Neutrophil (primary cell): ENCODE data around the gene GLRA1.

ENCODE experiments used
- H3K27ac ChIP-seq: fragments of 200-600 bp; sonication (generic); 2 replicates; pipeline ENCODE4 v1.5.1; 2016; ENCODE audit warnings: mild to moderate bottlenecking, moderate library complexity
- H3K27me3 ChIP-seq: fragments of 200-600 bp; sonication (generic); 2 replicates; pipeline ENCODE4 v1.6.0; 2016; ENCODE audit warnings: mild to moderate bottlenecking
- H3K36me3 ChIP-seq: fragments of 200-600 bp; sonication (generic); 2 replicates; pipeline ENCODE4 v1.5.1; 2017
- H3K4me1 ChIP-seq, 2 experiments: fragments of 200-600 bp in 1 of 2; sonication (generic) in 1 of 2; 1 replicate in 1 of 2; 2 replicates in 1 of 2; pipeline versions ENCODE4 v1.5.1 to v1.6.1; 2013 to 2016; ENCODE audit warnings: low read depth in 1 of 2, low read length in 1 of 2, mild to moderate bottlenecking in 1 of 2, moderate library complexity in 1 of 2; ENCODE audit not compliant: control insufficient read depth in 1 of 2, insufficient read depth in 1 of 2
- H3K4me3 ChIP-seq, 2 experiments: fragments of 200-600 bp in 1 of 2; sonication (generic) in 1 of 2; 1 replicate in 1 of 2; 2 replicates in 1 of 2; pipeline ENCODE4 v1.5.1; 2013 to 2016; ENCODE audit warnings: low read depth in 1 of 2, low read length in 1 of 2, mild to moderate bottlenecking in 1 of 2, moderate library complexity in 1 of 2
- H3K9me3 ChIP-seq: fragments of 200-600 bp; sonication (generic); 2 replicates; pipeline ENCODE4 v1.5.1; 2016
- TF ChIP-seq, protein P1 (sequence below): fragments of 200-600 bp; sonication (generic); IDR thresholded peaks from 2 replicates; pipeline ENCODE4 v1.5.1; 2016; ENCODE audit warnings: antibody characterized with exemption

Gene GLRA1

DNA sequence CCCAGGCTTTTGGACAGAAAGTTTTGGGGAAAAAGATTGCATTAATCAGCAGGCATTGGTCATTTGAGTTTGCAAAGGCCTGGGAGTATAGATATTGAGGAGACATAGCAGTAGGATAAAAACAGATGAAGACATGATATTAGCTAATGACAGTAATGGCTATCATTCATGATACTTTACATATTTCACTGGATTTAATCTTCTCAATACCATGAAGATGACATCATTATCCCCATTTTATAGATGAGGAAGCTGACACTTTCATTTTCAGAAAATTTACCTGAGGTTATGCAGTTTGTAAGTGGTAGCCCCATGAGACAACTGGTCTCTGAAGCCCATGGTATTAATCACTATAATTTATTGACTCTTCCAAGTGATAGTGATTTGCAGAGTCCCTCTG, 23.0 kb downstream of the GLRA1 start:
- H3K9me3 ChIP-seq = no peaks in the 10 kb centered on the region
- peaks cover 17% of the 10 kb centered on the region for H3K27me3 ChIP-seq
- no peak overlapping the region for H3K4me3 ChIP-seq
- H3K27ac ChIP-seq = no peak overlapping the region
- no peaks in the 10 kb centered on the region for H3K36me3 ChIP-seq
- no peaks in the 10 kb centered on the region for H3K4me1 ChIP-seq
- TF ChIP-seq, protein P1, sequence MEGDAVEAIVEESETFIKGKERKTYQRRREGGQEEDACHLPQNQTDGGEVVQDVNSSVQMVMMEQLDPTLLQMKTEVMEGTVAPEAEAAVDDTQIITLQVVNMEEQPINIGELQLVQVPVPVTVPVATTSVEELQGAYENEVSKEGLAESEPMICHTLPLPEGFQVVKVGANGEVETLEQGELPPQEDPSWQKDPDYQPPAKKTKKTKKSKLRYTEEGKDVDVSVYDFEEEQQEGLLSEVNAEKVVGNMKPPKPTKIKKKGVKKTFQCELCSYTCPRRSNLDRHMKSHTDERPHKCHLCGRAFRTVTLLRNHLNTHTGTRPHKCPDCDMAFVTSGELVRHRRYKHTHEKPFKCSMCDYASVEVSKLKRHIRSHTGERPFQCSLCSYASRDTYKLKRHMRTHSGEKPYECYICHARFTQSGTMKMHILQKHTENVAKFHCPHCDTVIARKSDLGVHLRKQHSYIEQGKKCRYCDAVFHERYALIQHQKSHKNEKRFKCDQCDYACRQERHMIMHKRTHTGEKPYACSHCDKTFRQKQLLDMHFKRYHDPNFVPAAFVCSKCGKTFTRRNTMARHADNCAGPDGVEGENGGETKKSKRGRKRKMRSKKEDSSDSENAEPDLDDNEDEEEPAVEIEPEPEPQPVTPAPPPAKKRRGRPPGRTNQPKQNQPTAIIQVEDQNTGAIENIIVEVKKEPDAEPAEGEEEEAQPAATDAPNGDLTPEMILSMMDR = no peak

DNA sequence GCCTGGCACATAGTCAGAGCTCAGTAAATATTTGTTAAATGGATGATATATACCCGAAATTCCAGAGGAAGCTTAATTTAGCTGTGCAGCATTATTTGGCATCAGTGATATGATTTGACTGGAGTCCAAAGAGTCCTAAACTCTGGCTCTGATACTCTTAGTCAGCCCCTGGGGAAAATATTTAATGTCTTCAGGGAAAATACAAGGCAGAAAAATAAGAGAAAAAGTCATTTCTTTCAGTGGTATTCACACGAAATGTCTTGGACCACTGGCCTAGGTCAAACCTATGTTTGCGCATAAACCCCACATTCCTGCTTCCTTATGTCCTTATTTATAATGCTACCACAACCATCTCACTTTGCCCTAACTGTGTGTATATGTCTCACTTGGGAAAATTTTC, 23.8 kb downstream of the GLRA1 start:
- no peak overlapping the region for H3K4me3 ChIP-seq
- no peaks in the 10 kb centered on the region for H3K36me3 ChIP-seq
- peaks cover 17% of the 10 kb centered on the region for H3K27me3 ChIP-seq
- H3K4me1 ChIP-seq = no peaks in the 10 kb centered on the region
- no peak overlapping the region for H3K27ac ChIP-seq
- TF ChIP-seq, protein P1 = no peak
- no peaks in the 10 kb centered on the region for H3K9me3 ChIP-seq

DNA sequence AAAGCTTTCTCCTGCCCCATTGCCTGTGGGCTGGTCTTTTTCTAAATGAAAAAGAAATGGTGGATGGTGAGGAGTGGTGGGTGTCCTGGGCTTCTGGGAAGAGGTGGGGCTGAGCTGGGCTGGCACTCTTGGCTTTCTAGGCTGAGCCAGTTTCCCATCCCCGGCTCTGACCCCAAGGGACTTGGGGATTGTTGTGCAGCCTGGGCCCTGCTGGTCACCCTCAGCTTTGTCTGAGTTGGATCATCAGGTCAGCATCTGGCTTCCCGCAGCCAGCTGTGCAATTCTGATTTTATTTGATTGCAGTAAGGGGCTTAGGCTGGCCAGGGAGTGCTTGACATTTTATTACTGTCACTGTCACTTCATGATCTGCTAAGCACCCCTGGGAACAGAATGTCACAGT, 25.3 kb downstream of the GLRA1 start:
- Histone ChIP-seq H3K27me3 (peaks cover 15% of the 10 kb centered on the region), H3K36me3 (no peaks in the 10 kb centered on the region), H3K9me3 (no peaks in the 10 kb centered on the region), H3K27ac (no peak overlapping the region), H3K4me3 (no peak overlapping the region), H3K4me1 (no peaks in the 10 kb centered on the region)
- TF ChIP-seq, protein P1 = no peak

DNA sequence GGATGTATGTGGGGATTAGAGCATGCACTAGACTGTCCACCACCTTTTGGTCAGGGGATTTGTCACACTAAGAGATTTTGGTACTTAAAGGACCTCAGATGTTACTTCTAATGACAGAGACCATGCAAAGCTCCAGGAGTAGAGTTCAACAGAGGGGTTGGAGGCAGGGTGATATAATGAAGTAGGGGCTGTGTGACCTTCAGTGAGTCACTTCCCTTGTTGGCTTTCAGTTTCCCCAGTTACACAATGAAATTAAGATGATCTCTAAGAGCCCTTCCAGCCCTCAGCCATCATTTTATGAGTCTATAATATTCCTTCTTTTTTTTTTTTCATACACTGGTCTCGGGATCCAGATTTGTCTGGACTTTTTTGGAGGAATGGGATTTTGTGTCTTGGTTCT, 26.8 kb downstream of the GLRA1 start:
- TF ChIP-seq, protein P1 = no peak

DNA sequence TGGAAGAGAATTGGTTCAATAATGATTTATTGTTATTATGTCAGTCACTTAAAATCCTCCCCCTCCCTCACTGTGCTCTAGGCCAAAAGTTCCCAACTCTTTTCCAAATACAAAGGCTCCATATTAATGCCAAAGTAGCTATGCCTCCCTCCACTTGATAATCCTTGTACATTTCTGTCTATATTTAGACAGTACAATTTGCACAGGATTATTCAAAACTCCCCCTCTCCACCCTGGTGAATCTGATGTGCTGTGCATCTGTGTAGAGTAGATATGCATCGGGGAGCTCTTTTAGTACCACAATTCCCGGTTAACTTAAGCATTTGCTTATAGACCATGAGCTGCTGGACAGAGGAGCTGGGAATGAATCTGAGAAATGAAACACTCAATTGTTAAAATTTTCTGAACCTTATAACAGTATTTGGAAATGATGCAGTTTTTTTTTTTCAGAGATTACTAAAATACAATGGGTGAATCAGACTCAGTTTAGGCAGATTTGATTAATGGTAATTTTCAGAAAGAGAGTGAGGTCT, 27.6 kb downstream of the GLRA1 start:
- Histone ChIP-seq H3K4me1 (no peaks in the 10 kb centered on the region), H3K9me3 (no peaks in the 10 kb centered on the region), H3K27ac (no peak overlapping the region), H3K4me3 (no peak overlapping the region), H3K36me3 (no peaks in the 10 kb centered on the region), H3K27me3 (no peaks in the 10 kb centered on the region)
- TF ChIP-seq, protein P1 = no peak

More for the DNA sequence above, 26.8 kb downstream of the GLRA1 start:
- Histone ChIP-seq H3K36me3 (no peaks in the 10 kb centered on the region), H3K9me3 (no peaks in the 10 kb centered on the region), H3K4me1 (no peaks in the 10 kb centered on the region), H3K4me3 (no peak overlapping the region), H3K27me3 (no peaks in the 10 kb centered on the region), H3K27ac (no peak overlapping the region)
